GM18520 (cell line): Measurements from ENCODE around the gene ST3GAL3.

ENCODE experiments used
- ATAC-seq: cut with Tn5 transposase; IDR thresholded peaks from one replicate; pipeline ENCODE4 v1.9.1; 2021; ENCODE audit not compliant: unreplicated experiment

ST3GAL3 gene

GRCh38 chr1:43977376-43978263 is 270.3 kb downstream of the ST3GAL3 start:
- ATAC-seq = no peak

- ATAC-seq = no peak
Observed at GRCh38 chr1:43978264-43978550, 270.9 kb downstream of the ST3GAL3 start.

GRCh38 chr1:43978551-43979260 is 271.4 kb downstream of the ST3GAL3 start, which contains the start of gene B4GALT2:
Gene B4GALT2 (plus strand): TSS chr1:43979210. CDS start chr1:43981161, 1,951 bp downstream.
- no peak for ATAC-seq

GRCh38 chr1:43979261-43979527 is 271.9 kb downstream of the ST3GAL3 start:
- ATAC-seq = no peak

- no peak for ATAC-seq
Observed at GRCh38 chr1:43979528-43980254, 272.4 kb downstream of the ST3GAL3 start.

- no peak for ATAC-seq
Observed at GRCh38 chr1:43980255-43981134, 273.2 kb downstream of the ST3GAL3 start.
